ENCODE data around the gene SAG. TPM values are rescaled to one million over a fixed set of nuclear protein-coding genes. Genes with fewer than 3 reads are reported as not detected.
A peak's percentile ranks its signal among the peaks of the same experiment; 100 is the strongest.

Gene SAG
- total RNA-seq, 4 donors from 2014 or later = not detected

- peaks cover 21 to 40% (median 39%) of the 10 kb centered on the region in 4 donors for H3K4me1 ChIP-seq
- no peaks in the 10 kb centered on the region for H3K27me3 ChIP-seq
- no peaks in the 10 kb centered on the region for H3K36me3 ChIP-seq
- 96% methylated on average over 10 of the region's 10 CpGs for WGBS
- intact Hi-C loops (cut with DNase I) = loop anchor here (2.0 kb wide), 2 partner anchors 33 to 87 kb away; no protein-coding TSS in a partner anchor
- H3K27ac ChIP-seq (replicated peaks in 1 of 4) = no peak overlapping the region
- TF ChIP-seq EP300 (IDR thresholded peaks at IDR 0.05) = no peak
- no peak for TF ChIP-seq POLR2AphosphoS5 (IDR thresholded peaks at IDR 0.05)
- no peak for TF ChIP-seq POLR2A (IDR thresholded peaks at IDR 0.05; ENCODE audit: low read depth)
- no peak for TF ChIP-seq CTCF (IDR thresholded peaks at IDR 0.05)
- peak overlapping the region in 2 of 4 donors; percentile 73 to 86 for H3K4me3 ChIP-seq
- no peaks in the 10 kb centered on the region for H3K9me3 ChIP-seq
- no peak for DNase-seq (ENCODE audit: extremely low spot score)
These were observed 48.3 kb downstream of the SAG start for GRCh38 chr2:233355916-233356315.

DNA sequence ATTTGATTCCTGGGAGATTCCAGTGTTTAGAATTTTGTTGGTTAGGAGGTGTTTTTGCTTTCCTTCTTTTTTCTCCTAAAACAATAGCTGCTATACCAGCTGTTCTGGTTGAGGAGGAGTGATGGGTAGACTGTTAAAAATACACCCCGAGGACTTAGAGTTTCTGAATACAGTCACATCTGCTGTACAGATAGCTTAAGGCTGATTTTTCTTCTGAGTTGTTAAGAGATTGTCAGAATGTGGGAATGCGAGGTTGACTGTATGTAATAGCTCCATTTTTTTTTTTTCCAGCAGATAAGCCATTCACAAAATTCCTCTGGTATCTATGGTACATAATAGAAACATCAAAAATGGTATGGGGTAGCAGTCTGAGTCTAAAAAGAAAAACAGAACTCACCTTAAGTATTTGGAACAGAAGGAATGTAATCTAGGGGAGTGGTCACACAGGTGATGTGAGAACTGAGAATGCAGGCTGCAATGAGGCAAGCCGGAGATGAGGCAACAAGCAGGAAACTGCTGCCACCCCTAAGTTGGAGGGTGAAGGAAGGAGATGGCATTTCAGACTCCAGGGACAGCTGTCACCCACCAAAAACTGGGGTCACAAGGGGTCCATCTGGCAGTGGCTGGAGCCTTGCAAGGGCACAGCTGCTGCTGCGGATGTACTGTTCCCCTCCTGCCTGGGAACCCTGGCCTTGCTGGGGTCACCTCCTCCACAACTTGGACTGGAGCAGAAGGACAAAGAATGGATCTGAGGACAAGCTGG lies 49.1 kb downstream of the SAG start:
- 86% methylated on average over 3 of the region's 4 CpGs for WGBS
- H3K4me1 ChIP-seq = peaks cover 27 to 36% (median 33%) of the 10 kb centered on the region in 4 donors

GRCh38 chr2:233358335-233358734 lies 50.7 kb downstream of the SAG start:
- H3K27ac ChIP-seq (replicated peaks in 1 of 4) = no peak overlapping the region
- no peak for DNase-seq (ENCODE audit: extremely low spot score)
- TF ChIP-seq POLR2A (IDR thresholded peaks at IDR 0.05; ENCODE audit: low read depth) (no peak), CTCF (IDR thresholded peaks at IDR 0.05) (no peak), EP300 (IDR thresholded peaks at IDR 0.05) (no peak), POLR2AphosphoS5 (IDR thresholded peaks at IDR 0.05) (no peak)
- H3K4me1 ChIP-seq = peaks cover 27 to 33% (median 30%) of the 10 kb centered on the region in 4 donors
- WGBS = 75% methylated on average over 4 of the region's 4 CpGs
- intact Hi-C loops (cut with DNase I) = no loop called here
- H3K27me3 ChIP-seq = no peaks in the 10 kb centered on the region
- H3K9me3 ChIP-seq = no peaks in the 10 kb centered on the region
- no peak overlapping the region for H3K4me3 ChIP-seq
- H3K36me3 ChIP-seq = no peaks in the 10 kb centered on the region

More for the DNA sequence above, 49.1 kb downstream of the SAG start:
- H3K27me3 ChIP-seq = no peaks in the 10 kb centered on the region
- H3K27ac ChIP-seq (replicated peaks in 1 of 4) = no peak overlapping the region
- no peaks in the 10 kb centered on the region for H3K36me3 ChIP-seq
- H3K9me3 ChIP-seq = no peaks in the 10 kb centered on the region
- H3K4me3 ChIP-seq = no peak overlapping the region
- TF ChIP-seq POLR2AphosphoS5 (IDR thresholded peaks at IDR 0.05) (no peak), CTCF (IDR thresholded peaks at IDR 0.05) (no peak), POLR2A (IDR thresholded peaks at IDR 0.05; ENCODE audit: low read depth) (no peak), EP300 (IDR thresholded peaks at IDR 0.05) (no peak)
- intact Hi-C loops (cut with DNase I) = no loop called here
- no peak for DNase-seq (ENCODE audit: extremely low spot score)

DNA sequence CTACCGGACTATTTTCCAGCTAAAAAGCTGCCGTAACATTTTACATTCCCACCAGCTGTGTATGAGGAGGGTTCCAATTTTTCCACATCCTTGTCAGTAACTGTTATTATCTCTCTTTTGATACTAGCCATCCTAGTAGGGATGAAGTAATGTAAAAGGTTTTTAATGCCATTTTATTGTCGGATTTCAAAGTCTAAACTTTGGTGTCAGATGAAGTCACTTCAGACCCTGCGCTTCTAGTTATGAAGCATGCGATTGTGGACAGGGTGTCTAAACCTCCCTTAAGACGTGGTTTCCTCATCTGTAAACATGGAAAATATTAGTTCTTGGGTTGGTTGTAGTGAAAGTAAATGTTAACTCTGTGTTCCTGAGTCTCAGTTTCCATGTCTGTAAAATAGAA lies 51.3 kb downstream of the SAG start:
- no peaks in the 10 kb centered on the region for H3K27me3 ChIP-seq
- intact Hi-C loops (cut with DNase I) = no loop called here
- TF ChIP-seq POLR2AphosphoS5 (IDR thresholded peaks at IDR 0.05) = no peak
- TF ChIP-seq CTCF (IDR thresholded peaks at IDR 0.05) = no peak
- no peak for TF ChIP-seq EP300 (IDR thresholded peaks at IDR 0.05)
- no peak for TF ChIP-seq POLR2A (IDR thresholded peaks at IDR 0.05; ENCODE audit: low read depth)
- DNase-seq (ENCODE audit: extremely low spot score) = no peak
- peaks cover 22 to 27% (median 24%) of the 10 kb centered on the region in 4 donors for H3K4me1 ChIP-seq
- no peaks in the 10 kb centered on the region for H3K36me3 ChIP-seq
- WGBS = 78% methylated on average over 6 of the region's 6 CpGs
- H3K9me3 ChIP-seq = peaks cover 0 to 4% (median 0%) of the 10 kb centered on the region in 4 donors
- H3K4me3 ChIP-seq = no peak overlapping the region
- no peak overlapping the region for H3K27ac ChIP-seq (replicated peaks in 1 of 4)
